MM.1S (cell line): ENCODE results near the gene SECTM1.
"Not testable (repeated sequence)": the region's sequence is repeated elsewhere in the genome, so short reads cannot be mapped to it uniquely, and the experiment has no call there.

Experiments used
- DNase-seq: peaks from one replicate; pipeline ENCODE4 v3.0.0-alpha.2; 2015
- H2AFZ ChIP-seq: fragments of 300-600 bp; sonication (generic); 2 replicates; pipeline ENCODE4 v1.6.0; 2016; ENCODE audit warnings: antibody characterized with exemption, low read length
- H3F3A ChIP-seq: fragments of 300-600 bp; sonication (generic); 2 replicates; pipeline ENCODE4 v1.6.1; 2016; ENCODE audit warnings: mild to moderate bottlenecking, antibody characterized with exemption, low read length, moderate library complexity, mixed read lengths; ENCODE audit not compliant: insufficient read depth
- H3K27ac ChIP-seq: fragments of 300-600 bp; sonication (generic); 2 replicates; pipeline ENCODE4 v1.5.1; 2016; ENCODE audit warnings: mild to moderate bottlenecking, low read length
- H3K27me3 ChIP-seq: fragments of 300-600 bp; sonication (generic); replicated peaks from 2 replicates; pipeline ENCODE4 v1.6.0; 2016; ENCODE audit warnings: low read length; ENCODE audit not compliant: insufficient read depth
- H3K36me3 ChIP-seq: fragments of 300-600 bp; sonication (generic); replicated peaks from 2 replicates; pipeline ENCODE4 v1.6.1; 2016; ENCODE audit warnings: mild to moderate bottlenecking, low read length, mixed read lengths; ENCODE audit not compliant: insufficient read depth
- H3K4me1 ChIP-seq: fragments of 300-600 bp; sonication (generic); 2 replicates; pipeline ENCODE4 v1.6.1; 2016; ENCODE audit warnings: low read length, mixed read lengths
- H3K4me2 ChIP-seq: fragments of 300-600 bp; sonication (generic); 2 replicates; pipeline ENCODE4 v1.6.0; 2016; ENCODE audit warnings: low read depth, low read length
- H3K4me3 ChIP-seq: fragments of 300-600 bp; sonication (generic); 2 replicates; pipeline ENCODE4 v1.5.1; 2016; ENCODE audit warnings: low read length, mixed read lengths
- H3K79me2 ChIP-seq: fragments of 300-600 bp; sonication (generic); 2 replicates; pipeline ENCODE4 v1.6.1; 2016; ENCODE audit warnings: mixed run types, low read length, mixed read lengths
- H3K9ac ChIP-seq: fragments of 300-600 bp; sonication (generic); 2 replicates; pipeline ENCODE4 v1.6.1; 2016; ENCODE audit warnings: low read length, mixed read lengths
- H3K9me2 ChIP-seq: fragments of 300-600 bp; sonication (generic); replicated peaks from 2 replicates; pipeline ENCODE4 v1.6.1; 2016; ENCODE audit warnings: mild to moderate bottlenecking, low read length, mixed read lengths; ENCODE audit not compliant: insufficient read depth
- H3K9me3 ChIP-seq: fragments of 300-600 bp; sonication (generic); replicated peaks from 2 replicates; pipeline ENCODE4 v1.6.1; 2016; ENCODE audit warnings: mild to moderate bottlenecking, low read length, mixed read lengths; ENCODE audit not compliant: insufficient read depth
- H4K20me1 ChIP-seq: fragments of 300-600 bp; sonication (generic); 2 replicates; pipeline ENCODE4 v1.6.1; 2016; ENCODE audit warnings: mild to moderate bottlenecking, low read length, moderate library complexity, mixed read lengths; ENCODE audit not compliant: insufficient read depth
- CTCF ChIP-seq: fragments of 300-600 bp; sonication (generic); IDR thresholded peaks from 2 replicates; pipeline ENCODE4 v1.5.1; 2016; ENCODE audit warnings: antibody characterized with exemption, low read length, mixed read lengths
- EZH2 ChIP-seq: fragments of 300-600 bp; sonication (generic); optimal IDR thresholded peaks from 2 replicates; pipeline ENCODE3; 2017; ENCODE audit warnings: low read depth, mild to moderate bottlenecking, antibody characterized with exemption, low read length, mixed read lengths
- EZH2phosphoT487 ChIP-seq: fragments of 300-600 bp; sonication (generic); IDR thresholded peaks from 2 replicates; pipeline ENCODE4 v1.6.1; 2018; ENCODE audit warnings: antibody characterized with exemption, low read length

SECTM1 gene

DNA sequence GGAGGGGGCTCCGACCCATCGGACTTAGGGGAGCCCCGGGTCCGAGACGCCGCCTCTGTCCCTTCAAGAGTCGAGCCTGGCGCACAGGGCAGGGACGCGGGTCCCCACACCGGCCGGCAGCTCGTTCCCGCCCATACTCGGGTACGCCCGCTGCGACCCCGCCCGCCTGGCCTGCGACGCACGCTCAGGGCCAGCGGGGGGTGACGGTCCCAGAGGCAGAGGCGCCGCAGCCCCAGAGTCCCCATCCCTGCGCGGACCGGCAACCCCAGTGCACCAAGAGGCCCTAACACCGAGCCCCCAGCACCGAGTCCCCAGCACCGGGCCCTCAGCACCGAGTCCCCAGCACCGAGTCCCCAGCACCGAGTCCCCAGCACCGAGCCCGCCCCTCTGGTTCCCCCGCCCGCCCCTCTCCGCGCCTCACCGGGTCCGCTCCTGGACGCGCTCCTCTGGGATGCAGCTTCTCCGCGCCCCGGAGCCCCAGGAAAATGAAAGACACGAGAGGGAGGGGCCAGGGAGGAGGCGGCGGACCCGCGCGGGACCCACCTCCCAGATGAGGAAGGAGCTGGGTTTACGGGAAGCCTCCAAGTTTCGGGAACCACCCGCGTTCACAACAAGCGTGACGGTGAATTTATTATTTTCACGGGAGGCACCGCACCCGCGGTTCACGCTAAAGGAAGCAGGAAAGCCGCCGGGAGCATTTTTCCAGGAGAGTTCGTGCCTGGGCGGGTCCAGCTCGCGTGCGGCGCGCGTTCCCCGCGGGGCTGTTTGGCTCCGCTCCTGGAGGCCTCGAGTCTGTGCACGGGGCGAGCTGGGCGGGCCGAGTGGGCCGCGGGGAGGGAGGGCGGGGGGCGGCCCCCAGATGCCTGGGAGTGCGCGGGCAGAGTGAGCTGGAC lies at the start of gene SECTM1:
Gene SECTM1 (minus strand): TSS at position 488 of the 893 bp plus-strand sequence. CDS start 6,526 bp downstream, outside the sequence.
- H3K4me1 ChIP-seq, result peaks cover 44% of the 10 kb centered on the region
- no peaks in the 10 kb centered on the region for H3K36me3 ChIP-seq
- no peaks in the 10 kb centered on the region for H3K9me2 ChIP-seq
- peak within 1 kb of the TSS; percentile 67 for H3K9ac ChIP-seq
- H3K27me3 ChIP-seq, result no peaks in the 10 kb centered on the region
- no peaks in the 10 kb centered on the region for H3K9me3 ChIP-seq
- peak within 1 kb of the TSS; percentile 77 for H2AFZ ChIP-seq
- no peaks in the 10 kb centered on the region for H3K79me2 ChIP-seq
- peak within 1 kb of the TSS; percentile 55 for H3K4me3 ChIP-seq
- DNase-seq, result peak; percentile 35
- no peaks in the 10 kb centered on the region for H4K20me1 ChIP-seq
- peaks cover 19% of the 10 kb centered on the region for H3F3A ChIP-seq
- H3K27ac ChIP-seq, result peak within 1 kb of the TSS; percentile 78
- H3K4me2 ChIP-seq, result peak within 1 kb of the TSS; percentile 90
- TF ChIP-seq EZH2, result no peak
- no peak for TF ChIP-seq CTCF
- TF ChIP-seq EZH2phosphoT487, result no peak

DNA sequence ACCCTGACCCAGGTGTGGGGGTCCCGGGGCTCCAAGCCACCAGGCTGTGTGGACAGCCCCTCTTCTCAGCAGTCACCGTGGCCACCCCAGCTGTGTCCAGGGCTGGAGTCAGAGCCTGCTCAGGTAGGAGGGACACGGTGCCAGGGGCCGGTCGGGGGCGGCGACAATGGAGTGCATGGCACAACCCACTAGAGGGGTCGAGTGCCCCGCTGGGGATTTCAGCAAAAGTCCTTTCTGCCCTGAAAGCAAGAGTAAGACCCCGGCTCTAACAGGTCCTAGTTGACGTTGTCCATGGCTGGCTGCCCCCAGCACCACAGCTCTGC lies 49.3 kb upstream of the SECTM1 start:
- Histone ChIP-seq H3K79me2 (no peaks in the 10 kb centered on the region), H3K27me3 (no peaks in the 10 kb centered on the region; the same call in 1 of the 2 replicates), H3K9me2 (no peaks in the 10 kb centered on the region), H3K36me3 (no peaks in the 10 kb centered on the region), H3K27ac (no peak overlapping the region), H3F3A (no peaks in the 10 kb centered on the region), H2AFZ (no peak overlapping the region), H3K9ac (no peak overlapping the region), H3K4me1 (peaks cover 3% of the 10 kb centered on the region; the same call in 1 of the 2 replicates), H4K20me1 (no peaks in the 10 kb centered on the region), H3K4me3 (no peak overlapping the region), H3K9me3 (no peaks in the 10 kb centered on the region), H3K4me2 (no peak overlapping the region)
- DNase-seq, result no peak
- TF ChIP-seq CTCF, result no peak
- no peak for TF ChIP-seq EZH2
- TF ChIP-seq EZH2phosphoT487, result no peak

- DNase-seq, H3K27me3 ChIP-seq: not testable (repeated sequence)
These were observed 48.8 kb upstream of the SECTM1 start for GRCh38 chr17:82382220-82382932.

GRCh38 chr17:82381703-82382009 lies 48.1 kb upstream of the SECTM1 start:
- H3K9me3 ChIP-seq, H3K4me3 ChIP-seq, H3K36me3 ChIP-seq, H3K4me2 ChIP-seq, H3K79me2 ChIP-seq, DNase-seq, H2AFZ ChIP-seq, H3K9ac ChIP-seq, H3K27me3 ChIP-seq, H3K4me1 ChIP-seq, H3K9me2 ChIP-seq, H3K27ac ChIP-seq, H4K20me1 ChIP-seq, H3F3A ChIP-seq: not testable (repeated sequence)

More at GRCh38 chr17:82382220-82382932, 48.8 kb upstream of the SECTM1 start:
- H3F3A ChIP-seq, H3K79me2 ChIP-seq, H3K36me3 ChIP-seq, H3K4me1 ChIP-seq, H3K4me2 ChIP-seq, H3K9ac ChIP-seq, H3K9me2 ChIP-seq, H4K20me1 ChIP-seq, H2AFZ ChIP-seq, H3K9me3 ChIP-seq, H3K4me3 ChIP-seq, H3K27ac ChIP-seq: not testable (repeated sequence)
